HEK293 (cell line): ENCODE results near the gene CXCL6.

Experiments
- CTCF ChIA-PET: fragments of 350-600 bp; formaldehyde crosslinking; extraction: SDS; loops from one replicate; lab custom pipeline; 2021; ENCODE audit warnings: antibody characterized with exemption; lab: Yijun Ruan, JAX
- POLR2A ChIA-PET: fragments of 300-600 bp; formaldehyde crosslinking; extraction: SDS; loops from one replicate; lab custom pipeline; 2020; ENCODE audit warnings: antibody characterized with exemption, inconsistent platforms; lab: Yijun Ruan, JAX
- H3K27ac ChIP-seq: fragments of 200-500 bp; sonication (Bioruptor generic); 2 replicates; pipeline ENCODE4 v1.5.1; 2014; ENCODE audit warnings: low read depth, low read length, control low read depth, inconsistent platforms; ENCODE audit errors: extremely low read depth
- H3K36me3 ChIP-seq, 2 experiments: fragments of 200-500 bp in 1 of 2; sonication (Bioruptor generic) in 1 of 2; 1 replicate in 1 of 2; 2 replicates in 1 of 2; pipeline ENCODE4 v1.5.1; 2014 to 2017; ENCODE audit warnings: inconsistent platforms in 2 of 2, low read length in 2 of 2; ENCODE audit not compliant: control insufficient read depth in 2 of 2, insufficient read depth in 1 of 2
- H3K4me1 ChIP-seq: fragments of 200-500 bp; sonication (Bioruptor generic); 2 replicates; pipeline ENCODE4 v1.5.1; 2014; ENCODE audit warnings: mild to moderate bottlenecking, low read length, inconsistent platforms; ENCODE audit not compliant: control insufficient read depth, insufficient read depth
- H3K4me3 ChIP-seq: 2 replicates; pipeline ENCODE4 v1.5.1; 2011; ENCODE audit warnings: low read depth, mild to moderate bottlenecking, control low read depth, low read length, moderate library complexity
- H3K9me3 ChIP-seq: fragments of 200-500 bp; sonication (Bioruptor generic); 2 replicates; pipeline ENCODE4 v1.5.1; 2014; ENCODE audit warnings: low read depth, low read length, inconsistent platforms; ENCODE audit not compliant: control insufficient read depth, insufficient read depth
- BCL11B ChIP-seq: fragments of 450-650 bp; formaldehyde crosslinking; IDR thresholded peaks from 2 replicates; pipeline ENCODE4 v1.5.1; 2016; ENCODE audit warnings: low read depth, missing biosample characterization, missing genetic modification characterization
- HIC1 ChIP-seq: fragments of 450-650 bp; formaldehyde crosslinking; IDR thresholded peaks from 2 replicates; pipeline ENCODE4 v1.5.1; 2016; ENCODE audit warnings: missing biosample characterization, missing genetic modification characterization
- HOXA7 ChIP-seq: sonication (generic); formaldehyde crosslinking; IDR thresholded peaks from 2 replicates; pipeline ENCODE4 v1.8.1; 2022; ENCODE audit warnings: missing genetic modification reagents, borderline replicate concordance
- PRDM6 ChIP-seq: fragments of 450-650 bp; formaldehyde crosslinking; IDR thresholded peaks from 2 replicates; pipeline ENCODE4 v1.5.1; 2017; ENCODE audit warnings: missing biosample characterization, missing genetic modification characterization
- ZBTB1 ChIP-seq: fragments of 450-650 bp; formaldehyde crosslinking; IDR thresholded peaks from 2 replicates; pipeline ENCODE4 v1.5.1; 2016; ENCODE audit warnings: missing biosample characterization, missing genetic modification characterization
- ZFP37 ChIP-seq: fragments of 450-650 bp; formaldehyde crosslinking; IDR thresholded peaks from 2 replicates; pipeline ENCODE4 v1.5.1; 2016; ENCODE audit warnings: missing biosample characterization, missing genetic modification characterization
- ZFP69B ChIP-seq: fragments of 450-650 bp; formaldehyde crosslinking; IDR thresholded peaks from 2 replicates; pipeline ENCODE4 v1.5.1; 2016; ENCODE audit warnings: missing biosample characterization, missing genetic modification characterization
- ZNF10 ChIP-seq: fragments of 450-650 bp; formaldehyde crosslinking; IDR thresholded peaks from 2 replicates; pipeline ENCODE4 v1.5.1; 2017; ENCODE audit warnings: missing biosample characterization, missing genetic modification characterization
- ZNF140 ChIP-seq: fragments of 450-650 bp; formaldehyde crosslinking; IDR thresholded peaks from 2 replicates; pipeline ENCODE4 v1.5.1; 2016; ENCODE audit warnings: missing biosample characterization, missing genetic modification characterization
- ZNF148 ChIP-seq: fragments of 450-650 bp; formaldehyde crosslinking; IDR thresholded peaks from 2 replicates; pipeline ENCODE4 v1.5.0; 2017; ENCODE audit warnings: missing biosample characterization, missing genetic modification characterization, borderline replicate concordance
- ZNF155 ChIP-seq: fragments of 450-650 bp; formaldehyde crosslinking; IDR thresholded peaks from 2 replicates; pipeline ENCODE4 v1.5.1; 2016; ENCODE audit warnings: missing biosample characterization, missing genetic modification characterization
- ZNF18 ChIP-seq: fragments of 450-650 bp; formaldehyde crosslinking; IDR thresholded peaks from 2 replicates; pipeline ENCODE4 v1.5.1; 2016; ENCODE audit warnings: missing biosample characterization, missing genetic modification characterization
- ZNF266 ChIP-seq: fragments of 450-650 bp; formaldehyde crosslinking; IDR thresholded peaks from 2 replicates; pipeline ENCODE4 v1.5.1; 2016; ENCODE audit warnings: missing biosample characterization, missing genetic modification characterization, low read depth
- ZNF37A ChIP-seq: fragments of 450-650 bp; IDR thresholded peaks from 2 replicates; pipeline ENCODE4 v1.5.1; 2018; ENCODE audit warnings: missing biosample characterization, missing genetic modification characterization
- ZNF391 ChIP-seq: fragments of 450-650 bp; formaldehyde crosslinking; IDR thresholded peaks from 2 replicates; pipeline ENCODE4 v1.5.1; 2016; ENCODE audit warnings: low read depth, missing biosample characterization, missing genetic modification characterization, borderline replicate concordance
- ZNF423 ChIP-seq: fragments of 450-650 bp; formaldehyde crosslinking; IDR thresholded peaks from 2 replicates; pipeline ENCODE4 v1.5.1; 2016; ENCODE audit warnings: missing biosample characterization, missing genetic modification characterization
- ZNF426 ChIP-seq: fragments of 450-650 bp; formaldehyde crosslinking; IDR thresholded peaks from 2 replicates; pipeline ENCODE4 v1.5.1; 2017; ENCODE audit warnings: missing biosample characterization, missing genetic modification characterization, mild to moderate bottlenecking, inconsistent platforms, moderate library complexity
- ZNF513 ChIP-seq: fragments of 450-650 bp; IDR thresholded peaks from 2 replicates; pipeline ENCODE4 v1.5.1; 2018; ENCODE audit warnings: missing biosample characterization, missing genetic modification characterization
- ZNF529 ChIP-seq: fragments of 450-650 bp; formaldehyde crosslinking; IDR thresholded peaks from 2 replicates; pipeline ENCODE4 v1.5.1; 2017; ENCODE audit warnings: missing genetic modification characterization, missing biosample characterization; ENCODE audit not compliant: insufficient replicate concordance
- ZNF558 ChIP-seq: fragments of 450-650 bp; formaldehyde crosslinking; IDR thresholded peaks from 2 replicates; pipeline ENCODE4 v1.5.1; 2016; ENCODE audit warnings: missing biosample characterization, missing genetic modification characterization
- ZNF623 ChIP-seq: fragments of 450-650 bp; formaldehyde crosslinking; IDR thresholded peaks from 2 replicates; pipeline ENCODE4 v1.5.1; 2016; ENCODE audit warnings: missing biosample characterization, missing genetic modification characterization
- ZNF624 ChIP-seq: fragments of 450-650 bp; formaldehyde crosslinking; IDR thresholded peaks from 2 replicates; pipeline ENCODE4 v1.5.1; 2017; ENCODE audit warnings: missing biosample characterization, missing genetic modification characterization
- ZNF639 ChIP-seq: fragments of 450-650 bp; formaldehyde crosslinking; IDR thresholded peaks from 2 replicates; pipeline ENCODE4 v1.5.1; 2016; ENCODE audit warnings: missing biosample characterization, missing genetic modification characterization
- ZNF830 ChIP-seq: fragments of 450-650 bp; IDR thresholded peaks from 2 replicates; pipeline ENCODE4 v1.5.0; 2018; ENCODE audit warnings: missing biosample characterization, missing genetic modification characterization, low read depth, mild to moderate bottlenecking, moderate library complexity
- ZNF837 ChIP-seq: fragments of 450-650 bp; formaldehyde crosslinking; IDR thresholded peaks from 2 replicates; pipeline ENCODE4 v1.5.1; 2016; ENCODE audit warnings: missing biosample characterization, missing genetic modification characterization
- ZSCAN30 ChIP-seq: fragments of 450-650 bp; IDR thresholded peaks from 2 replicates; pipeline ENCODE4 v1.5.1; 2018; ENCODE audit warnings: missing biosample characterization, mild to moderate bottlenecking, missing genetic modification characterization, moderate library complexity

CXCL6 gene

GRCh38 chr4:73860917-73861316 is 24.4 kb downstream of the CXCL6 start (continued):
- TF ChIP-seq ZFP37 (tag by site-specific recombination) = no peak
- TF ChIP-seq ZNF266 = no peak
- no peak for TF ChIP-seq PRDM6 (tag by site-specific recombination)
- TF ChIP-seq ZSCAN30 (tag by site-specific recombination) = no peak
- no peak for TF ChIP-seq HOXA7 (CRISPR knock-in tag)
- TF ChIP-seq ZNF837 (tag by site-specific recombination) = no peak
- TF ChIP-seq ZNF624 (tag by site-specific recombination) = no peak
- TF ChIP-seq HIC1 (tag by site-specific recombination) = no peak
- TF ChIP-seq, all 188 proteins: peak for 0

GRCh38 chr4:73862322-73862721 is 25.8 kb downstream of the CXCL6 start:
- no peak overlapping the region for H3K4me3 ChIP-seq
- H3K4me1 ChIP-seq = no peaks in the 10 kb centered on the region
- H3K9me3 ChIP-seq = no peaks in the 10 kb centered on the region
- no peak for TF ChIP-seq ZNF37A (tag by site-specific recombination)
- TF ChIP-seq ZNF558 (tag by site-specific recombination) = no peak
- TF ChIP-seq ZNF623 (tag by site-specific recombination) = no peak
- TF ChIP-seq ZNF830 (tag by site-specific recombination) = no peak
- TF ChIP-seq ZNF423 (tag by site-specific recombination) = no peak
- no peak for TF ChIP-seq BCL11B (tag by site-specific recombination)
- no peak for TF ChIP-seq ZNF10 (tag by site-specific recombination)
- no peak for TF ChIP-seq ZBTB1 (tag by site-specific recombination)
- TF ChIP-seq ZNF148 (tag by site-specific recombination) = no peak
- TF ChIP-seq ZNF529 (tag by site-specific recombination) = no peak
- no peak for TF ChIP-seq ZNF18 (tag by site-specific recombination)
- no peak for TF ChIP-seq ZNF391 (tag by site-specific recombination)
- TF ChIP-seq ZNF639 (tag by site-specific recombination) = no peak
- no peak for TF ChIP-seq ZNF513 (tag by site-specific recombination)
- TF ChIP-seq ZNF155 (tag by site-specific recombination) = no peak
- TF ChIP-seq ZNF140 = no peak
- TF ChIP-seq ZNF426 (tag by site-specific recombination) = no peak
- TF ChIP-seq ZFP69B (tag by site-specific recombination) = no peak
- ChIA-PET POLR2A (no interaction called here), CTCF (interaction anchor here (0.7 to 1.2 kb wide), 2 partner anchors 271 to 410 kb away, joined by 3 to 4 read pairs; no protein-coding TSS in a partner anchor)
- H3K36me3 ChIP-seq = no peaks in the 10 kb centered on the region
- no peak overlapping the region for H3K27ac ChIP-seq
